WERI-Rb-1 (cell line): Measurements from ENCODE around the gene CADM1.

Experiments used
- DNase-seq: peaks from one replicate; pipeline ENCODE4 v3.0.0-alpha.2; 2020
- H3K27ac ChIP-seq: fragments of 250-450 bp; sonication (Bioruptor Pico); 2 replicates; pipeline ENCODE4 v1.5.1; 2020; ENCODE audit warnings: mild to moderate bottlenecking, moderate library complexity
- H3K27me3 ChIP-seq: fragments of 250-450 bp; sonication (Bioruptor Pico); 2 replicates; pipeline ENCODE4 v1.5.1; 2021; ENCODE audit warnings: mild to moderate bottlenecking, low read depth, moderate library complexity; ENCODE audit not compliant: insufficient read depth, severe bottlenecking
- H3K36me3 ChIP-seq: fragments of 250-450 bp; sonication (Bioruptor Pico); 2 replicates; pipeline ENCODE4 v1.5.1; 2020; ENCODE audit warnings: mild to moderate bottlenecking, moderate library complexity
- H3K4me3 ChIP-seq: 2 replicates; pipeline ENCODE4 v1.5.1; 2011; ENCODE audit warnings: low read depth, mild to moderate bottlenecking, control low read depth, low read length
- H3K9me3 ChIP-seq: fragments of 250-450 bp; sonication (Bioruptor Pico); 2 replicates; pipeline ENCODE4 v1.5.1; 2021; ENCODE audit warnings: mild to moderate bottlenecking, moderate library complexity; ENCODE audit not compliant: severe bottlenecking
- CTCF ChIP-seq: IDR thresholded peaks from 2 replicates; pipeline ENCODE4 v1.5.1; 2011; ENCODE audit warnings: low read depth, mild to moderate bottlenecking, control low read depth, inconsistent platforms, low read length

CADM1 gene

GRCh38 chr11:115257270-115257669, 246.9 kb downstream of the CADM1 start:
- Histone ChIP-seq H3K36me3 (no peaks in the 10 kb centered on the region), H3K27ac (no peak overlapping the region), H3K9me3 (no peaks in the 10 kb centered on the region), H3K4me3 (no peak overlapping the region), H3K27me3 (no peaks in the 10 kb centered on the region)
- DNase-seq, result no peak
- no peak for TF ChIP-seq CTCF

- DNase-seq, result peak; percentile 47
- Histone ChIP-seq H3K27me3 (no peaks in the 10 kb centered on the region), H3K36me3 (no peaks in the 10 kb centered on the region), H3K4me3 (no peak overlapping the region), H3K9me3 (no peaks in the 10 kb centered on the region), H3K27ac (no peak overlapping the region; the same call in 1 of the 2 replicates)
- no peak for TF ChIP-seq CTCF
Measured at GRCh38 chr11:115256397-115257197, 247.6 kb downstream of the CADM1 start.

- no peak for TF ChIP-seq CTCF
- H3K36me3 ChIP-seq, result no peaks in the 10 kb centered on the region
- no peak overlapping the region for H3K27ac ChIP-seq
- H3K4me3 ChIP-seq, result no peak overlapping the region
- no peak for DNase-seq
- no peaks in the 10 kb centered on the region for H3K9me3 ChIP-seq
- no peaks in the 10 kb centered on the region for H3K27me3 ChIP-seq
Measured at GRCh38 chr11:115255006-115255762, 249.0 kb downstream of the CADM1 start.

GRCh38 chr11:115251126-115251525, 253.1 kb downstream of the CADM1 start:
- TF ChIP-seq CTCF, result no peak
- Histone ChIP-seq H3K27ac (no peak overlapping the region), H3K36me3 (no peaks in the 10 kb centered on the region), H3K4me3 (no peak overlapping the region), H3K27me3 (no peaks in the 10 kb centered on the region), H3K9me3 (no peaks in the 10 kb centered on the region)
- no peak for DNase-seq

GRCh38 chr11:115249061-115249578, 255.1 kb downstream of the CADM1 start:
- Histone ChIP-seq H3K9me3 (no peaks in the 10 kb centered on the region), H3K36me3 (no peaks in the 10 kb centered on the region), H3K4me3 (no peak overlapping the region), H3K27me3 (no peaks in the 10 kb centered on the region), H3K27ac (no peak overlapping the region; the same call in none of the 2 replicates)
- no peak for TF ChIP-seq CTCF
- DNase-seq, result no peak
